DOHH2 (cell line): Measurements from ENCODE around the gene GABRB2.

Source experiments
- H3F3A ChIP-seq: fragments of 200-600 bp; sonication (generic), shearing (Covaris generic); 2 replicates; pipeline ENCODE4 v1.6.0; 2016; ENCODE audit warnings: antibody characterized with exemption, mild to moderate bottlenecking; ENCODE audit not compliant: control insufficient read depth, insufficient read depth
- H3K27ac ChIP-seq: fragments of 200-600 bp; sonication (generic); 2 replicates; pipeline ENCODE4 v1.5.1; 2014; ENCODE audit warnings: low read depth, mild to moderate bottlenecking, low read length, moderate library complexity
- H3K27me3 ChIP-seq: fragments of 200-600 bp; sonication (generic); 2 replicates; pipeline ENCODE4 v1.6.1; 2014; ENCODE audit warnings: mild to moderate bottlenecking, low read length, mixed read lengths; ENCODE audit not compliant: control insufficient read depth
- H3K36me3 ChIP-seq: fragments of 200-600 bp; sonication (generic); 2 replicates; pipeline ENCODE4 v1.6.1; 2014; ENCODE audit warnings: mild to moderate bottlenecking, low read length, moderate library complexity, mixed read lengths; ENCODE audit not compliant: control insufficient read depth
- H3K4me1 ChIP-seq: fragments of 200-600 bp; sonication (generic); 2 replicates; pipeline ENCODE4 v1.6.1; 2014; ENCODE audit warnings: mild to moderate bottlenecking, low read length, mixed read lengths; ENCODE audit not compliant: control insufficient read depth
- H3K4me2 ChIP-seq: fragments of 200-600 bp; sonication (generic); 2 replicates; pipeline ENCODE4 v1.6.0; 2014; ENCODE audit warnings: mild to moderate bottlenecking, low read length, moderate library complexity
- H3K4me3 ChIP-seq: fragments of 200-600 bp; sonication (generic); 2 replicates; pipeline ENCODE4 v1.5.1; 2014; ENCODE audit warnings: mild to moderate bottlenecking, low read length, mixed read lengths
- H3K79me2 ChIP-seq: fragments of 200-600 bp; sonication (generic); 2 replicates; pipeline ENCODE4 v1.6.1; 2014; ENCODE audit warnings: mild to moderate bottlenecking, low read length, mixed read lengths; ENCODE audit not compliant: control insufficient read depth
- H3K9me2 ChIP-seq: fragments of 200-600 bp; sonication (generic); replicated peaks from 2 replicates; pipeline ENCODE4 v1.6.1; 2014; ENCODE audit warnings: mild to moderate bottlenecking, low read length, mixed read lengths; ENCODE audit not compliant: control insufficient read depth
- H3K9me3 ChIP-seq: fragments of 200-600 bp; sonication (generic); 2 replicates; pipeline ENCODE4 v1.6.1; 2014; ENCODE audit warnings: antibody characterized with exemption, low read length, mixed read lengths; ENCODE audit not compliant: control insufficient read depth, insufficient read depth
- H4K20me1 ChIP-seq: fragments of 200-600 bp; sonication (generic); 2 replicates; pipeline ENCODE4 v1.6.0; 2014; ENCODE audit warnings: low read depth, mild to moderate bottlenecking, antibody characterized with exemption, low read length, moderate library complexity; ENCODE audit not compliant: control insufficient read depth, insufficient read depth
- EZH2phosphoT487 ChIP-seq: fragments of 200-600 bp; sonication (generic); IDR thresholded peaks from 2 replicates; pipeline ENCODE4 v1.6.1; 2017; ENCODE audit warnings: borderline replicate concordance, mild to moderate bottlenecking, antibody characterized with exemption, low read length, moderate library complexity, mixed read lengths
- TF ChIP-seq, protein P1 (sequence below): fragments of 200-600 bp; sonication (generic); IDR thresholded peaks from one replicate; pipeline ENCODE4 v1.5.1; 2014; ENCODE audit warnings: antibody characterized with exemption, mild to moderate bottlenecking, low read depth, low read length; ENCODE audit not compliant: poor library complexity, severe bottlenecking

The GABRB2 gene

DNA sequence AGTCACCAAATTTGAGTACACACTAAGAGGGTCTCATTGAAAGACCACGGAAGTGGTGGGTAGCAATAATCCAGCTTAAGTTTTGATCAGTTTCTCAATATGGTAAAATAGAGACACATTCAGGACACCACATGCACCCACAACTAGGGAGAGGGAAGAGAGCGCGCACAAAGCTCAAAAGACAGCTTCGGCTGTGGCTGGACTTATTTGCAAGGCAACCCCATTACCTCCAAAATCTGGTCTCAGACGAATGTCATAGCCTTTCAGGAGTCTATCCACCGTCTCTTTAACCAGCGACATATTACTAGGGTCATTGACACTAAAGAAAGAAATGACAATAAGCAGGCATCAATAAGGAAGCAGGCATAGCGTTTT is 443 bp downstream of the GABRB2 start:
- no peaks in the 10 kb centered on the region for H3K36me3 ChIP-seq
- H3K4me2 ChIP-seq = peak overlapping the region; percentile 85
- H4K20me1 ChIP-seq = no peaks in the 10 kb centered on the region
- peaks cover 12% of the 10 kb centered on the region for H3K79me2 ChIP-seq
- H3K9me3 ChIP-seq = no peaks in the 10 kb centered on the region
- no peaks in the 10 kb centered on the region for H3K9me2 ChIP-seq
- H3F3A ChIP-seq = no peaks in the 10 kb centered on the region
- no peak for TF ChIP-seq EZH2phosphoT487
- TF ChIP-seq, protein P1, sequence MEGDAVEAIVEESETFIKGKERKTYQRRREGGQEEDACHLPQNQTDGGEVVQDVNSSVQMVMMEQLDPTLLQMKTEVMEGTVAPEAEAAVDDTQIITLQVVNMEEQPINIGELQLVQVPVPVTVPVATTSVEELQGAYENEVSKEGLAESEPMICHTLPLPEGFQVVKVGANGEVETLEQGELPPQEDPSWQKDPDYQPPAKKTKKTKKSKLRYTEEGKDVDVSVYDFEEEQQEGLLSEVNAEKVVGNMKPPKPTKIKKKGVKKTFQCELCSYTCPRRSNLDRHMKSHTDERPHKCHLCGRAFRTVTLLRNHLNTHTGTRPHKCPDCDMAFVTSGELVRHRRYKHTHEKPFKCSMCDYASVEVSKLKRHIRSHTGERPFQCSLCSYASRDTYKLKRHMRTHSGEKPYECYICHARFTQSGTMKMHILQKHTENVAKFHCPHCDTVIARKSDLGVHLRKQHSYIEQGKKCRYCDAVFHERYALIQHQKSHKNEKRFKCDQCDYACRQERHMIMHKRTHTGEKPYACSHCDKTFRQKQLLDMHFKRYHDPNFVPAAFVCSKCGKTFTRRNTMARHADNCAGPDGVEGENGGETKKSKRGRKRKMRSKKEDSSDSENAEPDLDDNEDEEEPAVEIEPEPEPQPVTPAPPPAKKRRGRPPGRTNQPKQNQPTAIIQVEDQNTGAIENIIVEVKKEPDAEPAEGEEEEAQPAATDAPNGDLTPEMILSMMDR = no peak
- no peaks in the 10 kb centered on the region for H3K27me3 ChIP-seq
- H3K4me1 ChIP-seq = peaks cover 26% of the 10 kb centered on the region
- peak overlapping the region; percentile 30; the same call in 1 of the 2 replicates for H3K27ac ChIP-seq
- H3K4me3 ChIP-seq = peak overlapping the region; percentile 87

DNA sequence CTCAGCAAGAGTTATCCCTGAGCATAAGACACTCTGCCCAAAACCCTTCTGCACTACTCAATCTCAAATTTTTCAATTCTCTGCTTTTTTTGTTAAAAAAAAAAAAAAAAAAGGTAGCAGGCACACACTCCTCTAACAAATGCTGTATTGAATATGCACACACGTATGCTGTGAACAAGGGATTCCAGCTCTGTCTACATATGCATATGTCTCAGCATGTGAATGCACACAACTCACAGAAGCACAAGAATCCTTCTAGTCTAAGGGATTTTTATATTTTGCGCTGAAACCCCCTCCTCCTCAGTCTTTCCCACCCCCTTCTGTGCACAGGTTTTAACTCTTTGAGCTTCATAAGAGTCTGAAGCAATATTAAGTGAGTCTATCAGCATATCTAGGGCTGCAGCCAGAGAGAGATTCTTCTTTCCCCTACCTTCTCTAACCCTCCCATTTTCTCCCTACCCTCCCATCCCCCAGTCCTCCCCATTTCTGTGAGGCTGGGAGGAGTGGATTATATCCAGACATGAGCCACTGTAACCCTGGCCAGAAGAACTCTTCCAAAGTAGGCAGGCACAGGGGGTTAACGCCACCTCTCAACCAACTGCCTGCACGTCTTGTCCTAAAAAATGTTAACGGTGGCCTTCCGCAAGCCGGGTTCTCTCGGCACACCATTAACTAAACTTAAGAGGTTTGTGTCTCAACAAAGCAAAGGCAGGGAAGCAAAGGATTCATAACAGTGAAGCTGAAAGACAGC is 1.0 kb downstream of the GABRB2 start:
- Histone ChIP-seq H3K4me2 (peak overlapping the region; percentile 85), H3K36me3 (no peaks in the 10 kb centered on the region), H3K27ac (peak overlapping the region; percentile 30; the same call in 1 of the 2 replicates), H3K4me3 (peak overlapping the region; percentile 87), H3K9me3 (no peaks in the 10 kb centered on the region), H3K4me1 (peaks cover 26% of the 10 kb centered on the region), H3K79me2 (peaks cover 12% of the 10 kb centered on the region), H3K9me2 (no peaks in the 10 kb centered on the region), H3K27me3 (no peaks in the 10 kb centered on the region), H3F3A (no peaks in the 10 kb centered on the region), H4K20me1 (no peaks in the 10 kb centered on the region)
- TF ChIP-seq, protein P1 = no peak
- no peak for TF ChIP-seq EZH2phosphoT487

DNA sequence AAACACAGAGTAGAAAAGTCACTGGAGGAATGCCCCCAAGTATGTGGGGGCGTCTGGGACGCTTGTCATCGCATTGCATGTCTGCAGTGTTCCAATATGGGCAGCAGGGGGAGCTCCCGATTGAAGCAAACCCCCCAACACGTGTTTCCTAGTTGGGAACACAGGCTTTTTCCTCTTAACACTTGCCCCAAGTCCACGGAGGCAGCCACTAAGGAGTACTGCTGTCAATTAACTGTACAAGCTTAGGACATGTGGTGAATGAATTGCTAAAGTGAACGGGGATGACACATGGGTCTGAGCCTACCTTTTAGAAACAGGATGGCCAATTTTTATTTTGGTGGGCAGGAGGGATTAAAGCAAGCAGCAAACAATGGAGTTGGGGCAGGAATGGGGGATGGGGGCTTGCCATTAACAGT is 2.2 kb downstream of the GABRB2 start:
- no peak overlapping the region for H3K27ac ChIP-seq
- H4K20me1 ChIP-seq = no peaks in the 10 kb centered on the region
- H3K4me1 ChIP-seq = peaks cover 26% of the 10 kb centered on the region
- no peak for TF ChIP-seq EZH2phosphoT487
- TF ChIP-seq, protein P1 = peak; percentile 93
- no peaks in the 10 kb centered on the region for H3K36me3 ChIP-seq
- no peaks in the 10 kb centered on the region for H3K9me2 ChIP-seq
- peaks cover 12% of the 10 kb centered on the region for H3K79me2 ChIP-seq
- peak overlapping the region; percentile 85 for H3K4me2 ChIP-seq
- peak overlapping the region; percentile 87 for H3K4me3 ChIP-seq
- H3K27me3 ChIP-seq = no peaks in the 10 kb centered on the region
- no peaks in the 10 kb centered on the region for H3K9me3 ChIP-seq
- H3F3A ChIP-seq = no peaks in the 10 kb centered on the region
